Measurements from ENCODE around the gene SHANK1.

- TF ChIP-seq, protein P1, sequence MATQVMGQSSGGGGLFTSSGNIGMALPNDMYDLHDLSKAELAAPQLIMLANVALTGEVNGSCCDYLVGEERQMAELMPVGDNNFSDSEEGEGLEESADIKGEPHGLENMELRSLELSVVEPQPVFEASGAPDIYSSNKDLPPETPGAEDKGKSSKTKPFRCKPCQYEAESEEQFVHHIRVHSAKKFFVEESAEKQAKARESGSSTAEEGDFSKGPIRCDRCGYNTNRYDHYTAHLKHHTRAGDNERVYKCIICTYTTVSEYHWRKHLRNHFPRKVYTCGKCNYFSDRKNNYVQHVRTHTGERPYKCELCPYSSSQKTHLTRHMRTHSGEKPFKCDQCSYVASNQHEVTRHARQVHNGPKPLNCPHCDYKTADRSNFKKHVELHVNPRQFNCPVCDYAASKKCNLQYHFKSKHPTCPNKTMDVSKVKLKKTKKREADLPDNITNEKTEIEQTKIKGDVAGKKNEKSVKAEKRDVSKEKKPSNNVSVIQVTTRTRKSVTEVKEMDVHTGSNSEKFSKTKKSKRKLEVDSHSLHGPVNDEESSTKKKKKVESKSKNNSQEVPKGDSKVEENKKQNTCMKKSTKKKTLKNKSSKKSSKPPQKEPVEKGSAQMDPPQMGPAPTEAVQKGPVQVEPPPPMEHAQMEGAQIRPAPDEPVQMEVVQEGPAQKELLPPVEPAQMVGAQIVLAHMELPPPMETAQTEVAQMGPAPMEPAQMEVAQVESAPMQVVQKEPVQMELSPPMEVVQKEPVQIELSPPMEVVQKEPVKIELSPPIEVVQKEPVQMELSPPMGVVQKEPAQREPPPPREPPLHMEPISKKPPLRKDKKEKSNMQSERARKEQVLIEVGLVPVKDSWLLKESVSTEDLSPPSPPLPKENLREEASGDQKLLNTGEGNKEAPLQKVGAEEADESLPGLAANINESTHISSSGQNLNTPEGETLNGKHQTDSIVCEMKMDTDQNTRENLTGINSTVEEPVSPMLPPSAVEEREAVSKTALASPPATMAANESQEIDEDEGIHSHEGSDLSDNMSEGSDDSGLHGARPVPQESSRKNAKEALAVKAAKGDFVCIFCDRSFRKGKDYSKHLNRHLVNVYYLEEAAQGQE (IDR thresholded peaks at IDR 0.05; ENCODE audit: insufficient read depth in 1 of 2, low read depth in 2 of 2, low read length in 2 of 2) = no peak
- TF ChIP-seq SIN3A (IDR thresholded peaks at IDR 0.05; ENCODE audit: borderline replicate concordance, insufficient read depth, low read length) (no peak), TAF1 (IDR thresholded peaks at IDR 0.05; ENCODE audit: borderline replicate concordance, insufficient read depth, low read length) (no peak)
Observed at GRCh38 chr19:50716178-50717025, 3.2 kb downstream of the SHANK1 start.

Measured in PFSK-1 (cell line).